ENCODE results near the gene CYP1A1. TPM values are rescaled to one million over a fixed set of nuclear protein-coding genes. Genes with fewer than 3 reads are reported as not detected.
A peak's percentile ranks its signal among the peaks of the same experiment; 100 is the strongest.

The CYP1A1 gene
- total and polyA plus RNA-seq, 2 of the 4 experiments (the other 2 are of a cell fraction): under 0.01 to 0.03 TPM

DNA sequence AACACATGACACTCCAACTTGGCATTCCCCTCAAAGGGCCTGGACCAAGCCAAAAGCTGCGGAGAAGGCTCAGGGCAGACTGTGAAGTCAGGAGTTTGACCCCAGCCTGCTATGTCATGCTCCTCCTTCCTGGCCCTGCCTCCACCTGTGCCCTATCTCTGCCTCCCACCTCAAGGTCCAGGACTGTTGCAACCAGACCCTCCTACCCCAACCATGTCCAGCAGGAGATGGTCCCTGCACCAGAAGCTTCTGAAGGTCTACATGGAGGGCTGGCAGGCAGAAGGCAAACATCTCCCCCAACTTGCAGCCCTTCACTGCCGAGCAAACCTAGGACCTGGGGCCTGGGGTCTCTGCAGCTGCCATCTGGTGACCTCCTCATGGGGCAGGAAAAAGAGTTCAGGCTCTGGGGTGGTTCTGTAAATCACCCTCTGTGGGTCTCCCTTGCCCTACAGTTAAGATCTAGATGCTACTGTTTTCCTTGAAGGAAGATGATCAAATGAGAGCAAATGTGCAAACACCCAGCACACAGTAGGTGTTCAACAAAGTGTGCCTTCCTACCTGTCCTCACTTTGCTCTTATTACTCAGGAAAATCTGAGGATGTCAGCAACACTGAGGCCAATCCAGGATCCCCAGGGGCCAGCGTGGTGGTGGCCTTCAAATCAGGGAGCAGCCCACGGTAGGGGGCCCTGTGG lies 45.0 kb upstream of the CYP1A1 start:
- H3K79me1 ChIP-seq (ENCODE audit: low read depth in 1 of 2, low read length in 2 of 2): no peaks in the 10 kb centered on the region
- H3K4ac ChIP-seq (ENCODE audit: low read depth, low read length): no peak overlapping the region
- no peak overlapping the region for H3K18ac ChIP-seq (ENCODE audit: low read depth, low read length)
- H2AK9ac ChIP-seq (replicated peaks; ENCODE audit: low read depth, low read length, poor library complexity): peak overlapping the region; percentile 25
- H2BK120ac ChIP-seq (ENCODE audit: low read depth, low read length): no peak overlapping the region
- dilution Hi-C loops (cut with HindIII; ENCODE audit: low sequenced_read_pairs, unreplicated experiment) (no loop called here), intact Hi-C loops (cut with micrococcal nuclease) (loop anchor here (1.0 to 5.0 kb wide), 3 partner anchors 65 to 432 kb away; partner anchors contain the start of gene C15orf39), in situ Hi-C loops (cut with MboI; ENCODE audit: low sequenced_read_pairs) (loop anchor here (5.0 to 10.0 kb wide), 2 partner anchors 177 to 396 kb away; no protein-coding TSS in a partner anchor)
- CTCF ChIA-PET: interaction anchor here (0.6 to 3.9 kb wide), 20 partner anchors 8 to 1314 kb away, joined by 3 to 21 read pairs (median 5); no protein-coding TSS in a partner anchor
- H4K91ac ChIP-seq (ENCODE audit: insufficient read depth, low read depth, low read length): no peak overlapping the region
- H4K20me1 ChIP-seq (ENCODE audit: insufficient read depth, low read length): no peaks in the 10 kb centered on the region
- H2BK20ac ChIP-seq (ENCODE audit: low read depth, low read length): no peak overlapping the region
- H3K9ac ChIP-seq (ENCODE audit: low read depth, low read length): no peak overlapping the region
- H3K9me3 ChIP-seq (ENCODE audit: control insufficient read depth, insufficient read depth, low read length): no peaks in the 10 kb centered on the region
- H2AK5ac ChIP-seq (ENCODE audit: low read depth, low read length): no peak overlapping the region
- H3K27ac ChIP-seq (ENCODE audit: insufficient read depth, low read length): no peak overlapping the region
- no peaks in the 10 kb centered on the region for H3K9me1 ChIP-seq (ENCODE audit: insufficient read depth, low read length)
- no peaks in the 10 kb centered on the region for H3K36me3 ChIP-seq (ENCODE audit: control insufficient read depth, insufficient read depth, low read length)
- no peak overlapping the region for H2AFZ ChIP-seq (replicated peaks; ENCODE audit: low read length, poor library complexity)
- H2BK15ac ChIP-seq (ENCODE audit: low read depth, low read length): no peak overlapping the region
- no peak overlapping the region; the same call in 1 of the 2 replicates for H3K23ac ChIP-seq (ENCODE audit: low read depth, low read length)
- no peak overlapping the region for H4K8ac ChIP-seq (ENCODE audit: low read depth in 2 of 2, low read length in 2 of 2)
- H3K27me3 ChIP-seq (ENCODE audit: control insufficient read depth, insufficient read depth, low read length): peaks cover 9% of the 10 kb centered on the region; the same call in 1 of the 2 replicates
- TF ChIP-seq MAZ (IDR thresholded peaks at IDR 0.05; ENCODE audit: borderline replicate concordance, low read depth, low read length) (no peak), SMC3 (IDR thresholded peaks at IDR 0.05; ENCODE audit: low read depth, low read length) (no peak), RAD21 (IDR thresholded peaks at IDR 0.05; ENCODE audit: low read length) (no peak), MAFK (IDR thresholded peaks at IDR 0.05; ENCODE audit: low read depth, low read length) (no peak), NFE2L2 (IDR thresholded peaks at IDR 0.05; ENCODE audit: low read depth, low read length) (no peak), FOS (IDR thresholded peaks at IDR 0.05; ENCODE audit: low read depth, low read length) (no peak), POLR2A (IDR thresholded peaks at IDR 0.05; ENCODE audit: low read depth, low read length) (no peak), MXI1 (IDR thresholded peaks at IDR 0.05; ENCODE audit: borderline replicate concordance, low read depth, low read length) (no peak), RFX5 (IDR thresholded peaks at IDR 0.05; ENCODE audit: low read depth, low read length) (no peak)
- TF ChIP-seq, protein P1, sequence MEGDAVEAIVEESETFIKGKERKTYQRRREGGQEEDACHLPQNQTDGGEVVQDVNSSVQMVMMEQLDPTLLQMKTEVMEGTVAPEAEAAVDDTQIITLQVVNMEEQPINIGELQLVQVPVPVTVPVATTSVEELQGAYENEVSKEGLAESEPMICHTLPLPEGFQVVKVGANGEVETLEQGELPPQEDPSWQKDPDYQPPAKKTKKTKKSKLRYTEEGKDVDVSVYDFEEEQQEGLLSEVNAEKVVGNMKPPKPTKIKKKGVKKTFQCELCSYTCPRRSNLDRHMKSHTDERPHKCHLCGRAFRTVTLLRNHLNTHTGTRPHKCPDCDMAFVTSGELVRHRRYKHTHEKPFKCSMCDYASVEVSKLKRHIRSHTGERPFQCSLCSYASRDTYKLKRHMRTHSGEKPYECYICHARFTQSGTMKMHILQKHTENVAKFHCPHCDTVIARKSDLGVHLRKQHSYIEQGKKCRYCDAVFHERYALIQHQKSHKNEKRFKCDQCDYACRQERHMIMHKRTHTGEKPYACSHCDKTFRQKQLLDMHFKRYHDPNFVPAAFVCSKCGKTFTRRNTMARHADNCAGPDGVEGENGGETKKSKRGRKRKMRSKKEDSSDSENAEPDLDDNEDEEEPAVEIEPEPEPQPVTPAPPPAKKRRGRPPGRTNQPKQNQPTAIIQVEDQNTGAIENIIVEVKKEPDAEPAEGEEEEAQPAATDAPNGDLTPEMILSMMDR (conservative IDR thresholded peaks at IDR 0.05; ENCODE audit: low read depth, low read length): no peak
- TF ChIP-seq, protein P2, sequence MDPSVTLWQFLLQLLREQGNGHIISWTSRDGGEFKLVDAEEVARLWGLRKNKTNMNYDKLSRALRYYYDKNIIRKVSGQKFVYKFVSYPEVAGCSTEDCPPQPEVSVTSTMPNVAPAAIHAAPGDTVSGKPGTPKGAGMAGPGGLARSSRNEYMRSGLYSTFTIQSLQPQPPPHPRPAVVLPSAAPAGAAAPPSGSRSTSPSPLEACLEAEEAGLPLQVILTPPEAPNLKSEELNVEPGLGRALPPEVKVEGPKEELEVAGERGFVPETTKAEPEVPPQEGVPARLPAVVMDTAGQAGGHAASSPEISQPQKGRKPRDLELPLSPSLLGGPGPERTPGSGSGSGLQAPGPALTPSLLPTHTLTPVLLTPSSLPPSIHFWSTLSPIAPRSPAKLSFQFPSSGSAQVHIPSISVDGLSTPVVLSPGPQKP (IDR thresholded peaks at IDR 0.05; ENCODE audit: borderline replicate concordance, low read depth, low read length): no peak
- no peak overlapping the region for H3K56ac ChIP-seq (ENCODE audit: extremely low read depth, insufficient read depth, low read length)
- no peak overlapping the region for H3K4me2 ChIP-seq (ENCODE audit: low read depth, low read length)
- WGBS, 2 experiments (ENCODE audit: extremely low coverage in 2 of 2, insufficient read length in 1 of 2): 70% methylated on average over 2 of the region's 4 CpGs; no CpG with 5 or more reads in 1 of the 2 experiments
- no peak overlapping the region for H3K14ac ChIP-seq (replicated peaks; ENCODE audit: low read depth, low read length)
- no peak overlapping the region for H4K5ac ChIP-seq (ENCODE audit: low read depth, low read length)
- POLR2A ChIA-PET (ENCODE audit: unreplicated experiment): no interaction called here
- DNase-seq: no peak
- no peak for ATAC-seq (ENCODE audit: low read depth)
- no peak overlapping the region for H2BK5ac ChIP-seq (ENCODE audit: low read depth, low read length, poor library complexity, severe bottlenecking)
- H3K4me3 ChIP-seq (ENCODE audit: insufficient read depth, low read depth, low read length): no peak overlapping the region
- no peaks in the 10 kb centered on the region for H3K4me1 ChIP-seq (ENCODE audit: control insufficient read depth, insufficient read depth, low read length)
- BruUV-seq (replicated peaks): no TSS peak

Measured in IMR-90 (cell line).